Measurements from ENCODE around the gene MMP17. TPM values are rescaled to one million over a fixed set of nuclear protein-coding genes. Genes with fewer than 3 reads are reported as not detected.
A peak's percentile ranks its signal among the peaks of the same experiment; 100 is the strongest.

MMP17 gene
- polyA plus RNA-seq, 1 donor (not counting 4 experiments of a cell fraction or from before 2014, with no cell fraction given), result 2.3 TPM

DNA sequence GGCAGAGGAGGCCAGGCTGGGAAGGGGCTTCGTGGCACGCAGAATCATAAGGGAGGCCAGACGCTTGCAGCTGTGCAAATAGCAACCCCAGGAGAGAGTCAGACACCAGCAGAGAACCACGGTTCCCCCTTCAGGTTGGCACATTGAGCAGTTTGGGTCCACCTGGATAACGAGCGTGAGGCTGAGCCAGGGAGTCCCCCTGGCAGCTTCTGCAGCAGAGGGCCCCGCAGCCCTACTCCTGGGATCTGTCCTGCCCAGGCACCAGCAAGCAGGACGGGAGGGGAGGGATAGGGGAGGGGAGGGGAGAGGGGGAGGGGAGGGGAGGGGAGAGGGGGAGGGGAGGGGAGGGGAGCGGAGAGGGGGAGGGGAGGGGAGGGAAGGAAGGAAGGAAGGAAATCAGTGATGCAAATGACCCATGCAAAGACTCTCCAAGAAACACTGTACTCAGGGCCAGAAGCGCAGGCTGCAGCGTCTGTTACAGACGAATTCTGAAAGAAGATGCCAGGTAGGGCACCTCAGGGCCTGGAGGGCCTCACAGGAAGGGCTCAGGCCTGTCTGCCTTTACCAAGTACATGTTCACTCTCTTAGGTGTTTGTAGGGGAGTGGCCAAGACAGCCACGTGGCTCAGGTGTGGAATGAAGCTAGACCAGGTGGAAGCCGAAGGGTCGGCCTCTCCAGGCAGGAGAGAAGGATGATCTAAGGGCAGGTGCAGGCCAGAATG lies 32.3 kb upstream of the MMP17 start:
- H3K4me1 ChIP-seq (ENCODE audit: control insufficient read depth, extremely low read depth, insufficient read depth, low read length), result peaks cover 14% of the 10 kb centered on the region
- DNase-seq (ENCODE audit: low read depth, low spot score) (peak; percentile 5), FAIRE-seq (peak; percentile 20)
- TF ChIP-seq, protein P1, sequence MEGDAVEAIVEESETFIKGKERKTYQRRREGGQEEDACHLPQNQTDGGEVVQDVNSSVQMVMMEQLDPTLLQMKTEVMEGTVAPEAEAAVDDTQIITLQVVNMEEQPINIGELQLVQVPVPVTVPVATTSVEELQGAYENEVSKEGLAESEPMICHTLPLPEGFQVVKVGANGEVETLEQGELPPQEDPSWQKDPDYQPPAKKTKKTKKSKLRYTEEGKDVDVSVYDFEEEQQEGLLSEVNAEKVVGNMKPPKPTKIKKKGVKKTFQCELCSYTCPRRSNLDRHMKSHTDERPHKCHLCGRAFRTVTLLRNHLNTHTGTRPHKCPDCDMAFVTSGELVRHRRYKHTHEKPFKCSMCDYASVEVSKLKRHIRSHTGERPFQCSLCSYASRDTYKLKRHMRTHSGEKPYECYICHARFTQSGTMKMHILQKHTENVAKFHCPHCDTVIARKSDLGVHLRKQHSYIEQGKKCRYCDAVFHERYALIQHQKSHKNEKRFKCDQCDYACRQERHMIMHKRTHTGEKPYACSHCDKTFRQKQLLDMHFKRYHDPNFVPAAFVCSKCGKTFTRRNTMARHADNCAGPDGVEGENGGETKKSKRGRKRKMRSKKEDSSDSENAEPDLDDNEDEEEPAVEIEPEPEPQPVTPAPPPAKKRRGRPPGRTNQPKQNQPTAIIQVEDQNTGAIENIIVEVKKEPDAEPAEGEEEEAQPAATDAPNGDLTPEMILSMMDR (optimal IDR thresholded peaks at IDR 0.05 in 1 of 3, IDR thresholded peaks at IDR 0.05 in 1 of 3, conservative IDR thresholded peaks at IDR 0.05 in 1 of 3; ENCODE audit: extremely low read depth in 1 of 3, insufficient read depth in 2 of 3, low read length in 3 of 3), result no peak
- no peak for TF ChIP-seq EZH2 (IDR thresholded peaks at IDR 0.05; ENCODE audit: low read length)
- peaks cover 9 to 10% of the 10 kb centered on the region in 2 experiments for H3K36me3 ChIP-seq (ENCODE audit: control insufficient read depth in 2 of 2, extremely low read depth in 1 of 2, insufficient read depth in 2 of 2, low read length in 2 of 2)
- H2AFZ ChIP-seq (ENCODE audit: control insufficient read depth, low read length), result no peak overlapping the region
- no peak overlapping the region for H3K4me2 ChIP-seq (ENCODE audit: control insufficient read depth, extremely low read depth, insufficient read depth, low read depth, low read length)
- H3K4me3 ChIP-seq (ENCODE audit: control insufficient read depth in 2 of 3, extremely low read depth in 1 of 3, insufficient read depth in 2 of 3, low read depth in 1 of 3, low read length in 3 of 3), result no peak overlapping the region
- H3K27ac ChIP-seq (ENCODE audit: control insufficient read depth, insufficient read depth, low read length), result no peak overlapping the region
- H3K79me2 ChIP-seq (ENCODE audit: control insufficient read depth, insufficient read depth, low read length), result no peaks in the 10 kb centered on the region
- H4K20me1 ChIP-seq (ENCODE audit: control insufficient read depth, extremely low read depth, insufficient read depth, low read length), result no peaks in the 10 kb centered on the region
- H3K9ac ChIP-seq (ENCODE audit: control insufficient read depth, extremely low read depth, insufficient read depth, low read length), result no peak overlapping the region
- no peaks in the 10 kb centered on the region for H3K9me3 ChIP-seq (ENCODE audit: control insufficient read depth, low read depth, low read length)
- dilution Hi-C loops (cut with MboI; ENCODE audit: extremely low pct_ligation_motif_present, low sequenced_read_pairs), result no loop called here
- no peaks in the 10 kb centered on the region for H3K27me3 ChIP-seq (ENCODE audit: control insufficient read depth, extremely low read depth, insufficient read depth, low read length)
- no peaks in the 10 kb centered on the region for H3K9me1 ChIP-seq (ENCODE audit: control insufficient read depth, extremely low read depth, insufficient read depth, low read length)

DNA sequence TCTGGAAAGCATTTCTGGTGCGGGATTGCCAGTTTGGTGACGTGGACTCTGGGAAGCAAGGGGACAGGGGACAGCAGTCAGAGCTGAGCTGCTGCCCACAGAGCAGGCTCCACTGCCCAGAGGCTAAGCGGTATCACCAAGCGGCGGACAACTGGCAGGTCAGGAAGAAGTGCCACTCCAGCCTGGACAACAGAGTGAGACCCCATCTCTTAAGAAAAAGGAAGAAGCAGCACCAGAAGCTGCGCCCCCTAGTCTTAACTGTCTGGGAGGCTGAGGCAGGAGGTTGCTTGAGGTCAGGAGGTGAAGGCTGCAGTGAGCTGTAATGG lies 31.8 kb upstream of the MMP17 start:
- Histone ChIP-seq H3K36me3 (ENCODE audit: control insufficient read depth in 2 of 2, extremely low read depth in 1 of 2, insufficient read depth in 2 of 2, low read length in 2 of 2) (peaks cover 9 to 10% of the 10 kb centered on the region in 2 experiments), H3K9me1 (ENCODE audit: control insufficient read depth, extremely low read depth, insufficient read depth, low read length) (no peaks in the 10 kb centered on the region), H3K9ac (ENCODE audit: control insufficient read depth, extremely low read depth, insufficient read depth, low read length) (no peak overlapping the region), H3K4me2 (ENCODE audit: control insufficient read depth, extremely low read depth, insufficient read depth, low read depth, low read length) (no peak overlapping the region), H3K27me3 (ENCODE audit: control insufficient read depth, extremely low read depth, insufficient read depth, low read length) (no peaks in the 10 kb centered on the region), H3K4me1 (ENCODE audit: control insufficient read depth, extremely low read depth, insufficient read depth, low read length) (peaks cover 14% of the 10 kb centered on the region), H3K27ac (ENCODE audit: control insufficient read depth, insufficient read depth, low read length) (no peak overlapping the region), H3K4me3 (ENCODE audit: control insufficient read depth in 2 of 3, extremely low read depth in 1 of 3, insufficient read depth in 2 of 3, low read depth in 1 of 3, low read length in 3 of 3) (no peak overlapping the region), H2AFZ (ENCODE audit: control insufficient read depth, low read length) (no peak overlapping the region), H4K20me1 (ENCODE audit: control insufficient read depth, extremely low read depth, insufficient read depth, low read length) (no peaks in the 10 kb centered on the region), H3K79me2 (ENCODE audit: control insufficient read depth, insufficient read depth, low read length) (no peaks in the 10 kb centered on the region), H3K9me3 (ENCODE audit: control insufficient read depth, low read depth, low read length) (no peaks in the 10 kb centered on the region)
- DNase-seq (ENCODE audit: low read depth, low spot score) (no peak), FAIRE-seq (no peak)
- dilution Hi-C loops (cut with MboI; ENCODE audit: extremely low pct_ligation_motif_present, low sequenced_read_pairs), result no loop called here
- no peak for TF ChIP-seq EZH2 (IDR thresholded peaks at IDR 0.05; ENCODE audit: low read length)
- TF ChIP-seq, protein P1 (optimal IDR thresholded peaks at IDR 0.05 in 1 of 3, IDR thresholded peaks at IDR 0.05 in 1 of 3, conservative IDR thresholded peaks at IDR 0.05 in 1 of 3; ENCODE audit: extremely low read depth in 1 of 3, insufficient read depth in 2 of 3, low read length in 3 of 3), result no peak
